Spleen (tissue), 7 donors: ENCODE results near the gene EXOC3.

Experiments
- POLR2A ChIP-seq, 3 donors: fragments of 450-650 bp; IDR thresholded peaks; one replicate each; pipeline ENCODE4 v1.5.1; 2017; ENCODE audit warnings: antibody characterized with exemption in 3 of 3, mild to moderate bottlenecking in 1 of 3
- POLR2AphosphoS5 ChIP-seq, 3 donors: sonication (generic); formaldehyde crosslinking; IDR thresholded peaks; one replicate each; pipeline ENCODE4 v1.5.1; 2017; ENCODE audit warnings: antibody characterized with exemption in 3 of 3
- TF ChIP-seq, protein P1 (sequence below), 11 experiments: fragments of 200-600 bp in 7 of 11; fragments of 450-650 bp in 4 of 11; sonication (generic) in 4 of 11; IDR thresholded peaks in 8 of 11; conservative IDR thresholded peaks in 3 of 11; 1 replicate in 7 of 11; 2 replicates in 4 of 11; pipeline versions ENCODE4 v1.4.0 to v1.8.0; 2016 to 2021; ENCODE audit warnings: antibody characterized with exemption in 11 of 11, inconsistent platforms in 4 of 11, mild to moderate bottlenecking in 1 of 11
- donor health status: DM: no; HTN: no; CAD: no; lungs with moderate emphysema.
- donor health status: DM: no; HTN: no; CAD: no.
- donor health status: DM: no; HTN: no; CAD: no.

DNA sequence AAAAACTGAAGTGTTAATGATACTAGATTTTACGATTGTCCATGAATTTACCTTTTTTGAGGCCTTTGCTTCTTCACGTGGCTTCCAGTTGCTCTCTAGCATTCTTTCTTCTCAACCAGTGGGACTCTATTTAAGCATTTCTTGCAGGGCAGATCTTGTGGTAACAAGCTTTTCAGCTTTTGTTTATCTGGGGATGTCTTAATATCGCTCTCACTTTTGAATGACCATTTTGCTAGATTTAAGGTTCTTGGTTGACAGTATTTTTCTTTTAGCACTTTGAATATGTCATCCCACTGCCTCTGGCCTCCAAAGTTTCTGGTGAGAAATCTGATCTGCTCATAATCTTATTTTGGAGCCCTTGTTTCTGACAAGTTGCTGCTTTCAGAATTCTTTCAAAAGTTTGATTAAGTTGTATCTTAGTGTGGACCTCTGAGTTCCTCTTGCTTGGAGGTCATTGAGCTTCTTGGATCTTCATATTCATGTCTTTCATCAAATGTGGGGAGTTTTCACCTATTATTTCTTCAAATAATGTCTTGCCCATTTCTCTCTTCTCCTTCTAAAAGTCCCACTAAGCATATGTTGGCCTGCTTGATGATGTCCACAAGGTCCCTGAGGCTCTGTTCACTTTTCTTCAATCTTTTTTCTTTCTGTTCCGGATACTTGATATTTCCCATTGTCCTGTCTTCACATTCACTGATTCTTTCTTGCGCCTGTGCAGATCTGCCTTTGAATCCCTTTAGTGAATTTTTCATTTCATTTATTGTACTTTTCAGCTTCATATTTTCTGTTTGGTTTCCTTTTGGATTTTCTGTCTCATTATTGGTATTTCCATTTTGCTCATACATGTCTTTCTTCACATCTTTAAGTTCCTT, 8.8 kb downstream of the EXOC3 start:
- TF ChIP-seq POLR2AphosphoS5 (IDR thresholded peaks at IDR 0.05), result no peak
- TF ChIP-seq, protein P1, sequence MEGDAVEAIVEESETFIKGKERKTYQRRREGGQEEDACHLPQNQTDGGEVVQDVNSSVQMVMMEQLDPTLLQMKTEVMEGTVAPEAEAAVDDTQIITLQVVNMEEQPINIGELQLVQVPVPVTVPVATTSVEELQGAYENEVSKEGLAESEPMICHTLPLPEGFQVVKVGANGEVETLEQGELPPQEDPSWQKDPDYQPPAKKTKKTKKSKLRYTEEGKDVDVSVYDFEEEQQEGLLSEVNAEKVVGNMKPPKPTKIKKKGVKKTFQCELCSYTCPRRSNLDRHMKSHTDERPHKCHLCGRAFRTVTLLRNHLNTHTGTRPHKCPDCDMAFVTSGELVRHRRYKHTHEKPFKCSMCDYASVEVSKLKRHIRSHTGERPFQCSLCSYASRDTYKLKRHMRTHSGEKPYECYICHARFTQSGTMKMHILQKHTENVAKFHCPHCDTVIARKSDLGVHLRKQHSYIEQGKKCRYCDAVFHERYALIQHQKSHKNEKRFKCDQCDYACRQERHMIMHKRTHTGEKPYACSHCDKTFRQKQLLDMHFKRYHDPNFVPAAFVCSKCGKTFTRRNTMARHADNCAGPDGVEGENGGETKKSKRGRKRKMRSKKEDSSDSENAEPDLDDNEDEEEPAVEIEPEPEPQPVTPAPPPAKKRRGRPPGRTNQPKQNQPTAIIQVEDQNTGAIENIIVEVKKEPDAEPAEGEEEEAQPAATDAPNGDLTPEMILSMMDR (IDR thresholded peaks at IDR 0.05 in 8 of 11, conservative IDR thresholded peaks at IDR 0.05 in 3 of 11), result no peak
- TF ChIP-seq POLR2A (IDR thresholded peaks at IDR 0.05), result no peak
